Loucy (cell line): ENCODE results near the gene LRRC73.

Source experiments
- CTCF ChIP-seq: fragments of 200-600 bp; sonication (generic); conservative IDR thresholded peaks from 2 replicates; pipeline ENCODE4 v1.5.1; 2014; ENCODE audit warnings: mild to moderate bottlenecking, antibody characterized with exemption, low read length
- EZH2phosphoT487 ChIP-seq: fragments of 200-600 bp; IDR thresholded peaks from 2 replicates; pipeline ENCODE4 v1.6.1; 2018; ENCODE audit warnings: antibody characterized with exemption, mild to moderate bottlenecking, moderate library complexity, borderline replicate concordance

- TF ChIP-seq CTCF (no peak), EZH2phosphoT487 (no peak)
Measured at GRCh38 chr6:43516697-43517504, 6.8 kb upstream of the LRRC73 start, which contains the start of the genes POLR1C and YIPF3.
